GM12875 (cell line): ENCODE measurements around the gene HEXD.
"Not testable (repeated sequence)": the region's sequence is repeated elsewhere in the genome, so short reads cannot be mapped to it uniquely, and the experiment has no call there.

Source experiments
- H3K4me3 ChIP-seq: one replicate; pipeline ENCODE4 v1.5.1; 2011; ENCODE audit warnings: low read depth, low read length, control low read depth
- TF ChIP-seq, protein P1 (sequence below): IDR thresholded peaks from 2 replicates; pipeline ENCODE4 v1.5.1; 2011; ENCODE audit warnings: low read depth, mild to moderate bottlenecking, control low read depth, inconsistent platforms, low read length, moderate library complexity, borderline replicate concordance; ENCODE audit not compliant: insufficient read depth

HEXD gene

DNA sequence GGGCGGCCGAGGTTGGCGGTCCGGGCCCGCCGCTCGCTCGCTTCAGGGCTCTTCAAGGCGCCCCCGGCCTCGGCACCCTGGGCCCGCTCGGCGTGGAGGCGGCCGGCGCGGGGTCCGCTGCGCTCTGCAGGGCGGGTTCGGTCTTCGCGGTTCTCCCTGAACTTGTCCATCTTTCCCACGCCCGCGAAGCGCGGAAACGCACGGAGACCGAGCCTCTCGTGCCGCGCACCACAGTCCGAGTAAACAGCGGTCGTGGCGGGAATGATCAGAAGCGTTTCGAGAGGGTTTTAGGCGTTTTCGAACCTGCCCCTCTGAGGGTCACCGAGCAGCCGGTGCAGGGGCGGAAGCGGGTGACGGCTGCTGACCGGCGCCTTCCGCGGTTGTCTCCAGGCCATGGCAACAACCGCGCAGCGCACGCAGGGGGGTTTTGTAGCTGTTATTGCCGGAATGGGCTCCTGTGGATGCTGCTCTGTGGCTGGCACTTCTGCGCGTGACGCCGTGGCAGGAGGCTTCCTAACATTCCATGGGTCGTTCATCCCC is 40.8 kb downstream of the HEXD start:
- H3K4me3 ChIP-seq = peak overlapping the region; percentile 99
- TF ChIP-seq, protein P1, sequence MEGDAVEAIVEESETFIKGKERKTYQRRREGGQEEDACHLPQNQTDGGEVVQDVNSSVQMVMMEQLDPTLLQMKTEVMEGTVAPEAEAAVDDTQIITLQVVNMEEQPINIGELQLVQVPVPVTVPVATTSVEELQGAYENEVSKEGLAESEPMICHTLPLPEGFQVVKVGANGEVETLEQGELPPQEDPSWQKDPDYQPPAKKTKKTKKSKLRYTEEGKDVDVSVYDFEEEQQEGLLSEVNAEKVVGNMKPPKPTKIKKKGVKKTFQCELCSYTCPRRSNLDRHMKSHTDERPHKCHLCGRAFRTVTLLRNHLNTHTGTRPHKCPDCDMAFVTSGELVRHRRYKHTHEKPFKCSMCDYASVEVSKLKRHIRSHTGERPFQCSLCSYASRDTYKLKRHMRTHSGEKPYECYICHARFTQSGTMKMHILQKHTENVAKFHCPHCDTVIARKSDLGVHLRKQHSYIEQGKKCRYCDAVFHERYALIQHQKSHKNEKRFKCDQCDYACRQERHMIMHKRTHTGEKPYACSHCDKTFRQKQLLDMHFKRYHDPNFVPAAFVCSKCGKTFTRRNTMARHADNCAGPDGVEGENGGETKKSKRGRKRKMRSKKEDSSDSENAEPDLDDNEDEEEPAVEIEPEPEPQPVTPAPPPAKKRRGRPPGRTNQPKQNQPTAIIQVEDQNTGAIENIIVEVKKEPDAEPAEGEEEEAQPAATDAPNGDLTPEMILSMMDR = no peak

DNA sequence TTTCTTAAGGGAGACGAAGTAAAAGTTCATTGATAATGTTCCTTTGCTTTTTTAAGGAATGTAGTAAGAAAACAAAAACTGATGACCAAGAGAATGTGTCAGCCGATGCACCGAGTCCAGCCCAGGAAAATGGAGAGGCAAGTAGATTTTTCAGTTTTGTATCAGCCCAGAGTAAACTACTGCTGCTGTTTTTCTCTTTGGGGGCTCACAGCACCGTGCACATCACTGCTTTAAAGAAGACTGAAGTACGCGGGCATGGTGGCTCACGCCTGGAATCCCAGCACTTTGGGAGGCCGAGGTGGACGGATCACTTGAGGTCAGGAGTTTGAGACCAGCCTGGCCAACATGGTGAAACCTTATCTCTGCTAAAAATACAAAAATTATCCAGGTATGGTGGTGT is 41.8 kb downstream of the HEXD start:
- not testable (repeated sequence) for H3K4me3 ChIP-seq

DNA sequence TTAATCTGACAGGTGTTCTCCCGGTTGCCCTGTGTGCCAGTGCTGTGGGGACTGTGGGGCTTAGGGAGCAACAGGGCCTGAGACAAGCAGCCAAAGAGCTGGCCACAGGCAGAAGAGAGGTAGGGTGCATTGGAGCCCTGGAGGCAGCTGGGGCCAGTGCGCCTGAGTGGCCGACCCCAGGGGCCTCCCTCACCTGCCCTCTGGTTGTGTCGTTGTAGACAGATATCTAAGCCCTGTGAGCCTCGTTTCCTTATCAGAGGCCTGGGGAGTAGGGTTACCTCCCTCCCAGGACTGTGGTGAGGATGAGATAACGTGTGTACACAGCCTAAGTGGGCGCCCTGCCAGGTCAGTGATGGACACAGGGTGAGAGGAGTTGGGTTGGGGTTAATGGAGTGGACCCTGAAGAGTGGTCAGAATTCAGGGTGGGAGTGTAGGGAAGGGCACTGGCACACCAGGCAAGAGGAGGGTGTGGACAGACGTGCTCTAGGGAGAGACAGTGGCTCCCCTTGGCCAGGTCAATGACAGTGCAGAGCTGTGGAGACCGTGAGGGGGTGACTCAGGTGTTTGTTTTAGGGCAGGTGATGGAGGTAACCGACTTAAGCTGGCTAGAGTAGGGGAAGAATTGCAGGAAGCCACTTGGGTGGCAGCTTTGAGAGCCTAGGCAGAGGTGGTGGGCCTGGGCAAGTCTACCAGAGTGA is 43.8 kb downstream of the HEXD start:
- no peak overlapping the region for H3K4me3 ChIP-seq
- TF ChIP-seq, protein P1 = no peak

DNA sequence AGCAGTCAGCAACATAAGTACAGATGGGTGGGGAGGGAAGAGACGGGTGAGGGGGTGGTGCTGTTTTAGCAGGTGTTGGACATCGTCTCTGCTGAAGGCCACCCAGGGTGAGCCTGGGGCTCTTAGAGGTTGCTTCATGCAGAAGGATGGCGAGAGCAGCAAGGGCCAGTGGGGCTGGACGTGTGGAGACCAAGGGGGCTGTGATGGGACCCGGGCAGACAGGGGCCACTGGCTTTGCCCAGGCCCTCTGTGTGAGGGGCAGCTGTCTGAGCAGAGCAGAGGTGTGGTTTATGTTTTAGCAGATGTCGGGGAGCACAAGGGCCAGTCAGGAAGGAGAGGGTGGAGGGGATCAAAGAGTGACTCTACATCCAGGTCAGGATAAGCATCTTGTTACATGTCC is 45.2 kb downstream of the HEXD start:
- TF ChIP-seq, protein P1 = no peak
- no peak overlapping the region for H3K4me3 ChIP-seq

GRCh38 chr17:82463925-82464566 is 45.9 kb downstream of the HEXD start:
- no peak overlapping the region for H3K4me3 ChIP-seq
- TF ChIP-seq, protein P1 = no peak

DNA sequence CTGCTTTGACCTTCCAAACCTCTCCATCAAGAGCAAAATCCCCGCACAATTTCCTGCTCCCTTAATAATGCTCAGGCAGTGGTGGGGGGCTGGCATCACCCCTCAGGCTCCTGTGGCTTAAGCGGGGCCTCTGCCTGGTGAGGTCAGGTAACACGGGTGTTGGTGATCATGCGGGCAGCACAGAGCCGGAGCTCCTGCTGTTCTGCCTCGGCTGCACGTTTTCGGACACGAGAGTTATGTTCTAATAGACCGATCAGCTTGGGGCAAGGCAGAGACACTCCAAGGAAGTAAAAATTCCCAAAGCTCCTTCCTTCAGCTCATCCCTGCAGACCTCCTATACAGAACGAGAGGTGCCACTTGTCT is 46.4 kb downstream of the HEXD start:
- H3K4me3 ChIP-seq = no peak overlapping the region
- TF ChIP-seq, protein P1 = no peak

GRCh38 chr17:82465023-82465603 is 47.0 kb downstream of the HEXD start:
- TF ChIP-seq, protein P1 = no peak
- no peak overlapping the region for H3K4me3 ChIP-seq
